Measurements from ENCODE around the gene DAG1.

Gene DAG1

DNA sequence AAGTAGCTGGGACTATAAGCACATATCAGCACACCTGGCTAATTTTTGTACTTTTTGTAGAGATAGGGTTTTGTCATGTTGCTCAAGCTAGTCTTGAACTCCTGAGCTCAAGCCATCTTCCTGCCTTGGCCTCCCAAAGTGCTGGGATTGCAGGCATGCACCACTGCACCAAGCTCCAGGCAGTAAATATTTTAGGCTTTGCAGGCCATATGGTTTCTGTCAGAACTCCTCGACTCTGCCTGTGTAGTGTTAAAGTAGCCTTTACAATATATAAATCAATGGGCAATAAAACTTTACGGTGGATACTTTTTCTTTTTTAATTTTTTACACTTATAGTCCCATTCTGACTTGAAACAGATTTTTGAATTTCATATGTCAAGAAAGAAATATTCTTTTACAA is 41.6 kb downstream of the DAG1 start:
- no peak overlapping the region for H3K4me3 ChIP-seq (ENCODE audit: control insufficient read depth, low read depth, low read length)
- no peak for DNase-seq (ENCODE audit: low read depth)
- no peak for TF ChIP-seq CTCF (conservative IDR thresholded peaks at IDR 0.05; ENCODE audit: control insufficient read depth, insufficient read depth, low read depth, low read length)

GRCh38 chr3:49512781-49513355 is 42.8 kb downstream of the DAG1 start:
- no peak for TF ChIP-seq CTCF (conservative IDR thresholded peaks at IDR 0.05; ENCODE audit: control insufficient read depth, insufficient read depth, low read depth, low read length)

GRCh38 chr3:49513494-49514124 is 43.5 kb downstream of the DAG1 start:
- no peak for TF ChIP-seq CTCF (conservative IDR thresholded peaks at IDR 0.05; ENCODE audit: control insufficient read depth, insufficient read depth, low read depth, low read length)
- H3K4me3 ChIP-seq (ENCODE audit: control insufficient read depth, low read depth, low read length): no peak overlapping the region
- no peak for DNase-seq (ENCODE audit: low read depth)

More at GRCh38 chr3:49512781-49513355, 42.8 kb downstream of the DAG1 start:
- no peak for DNase-seq (ENCODE audit: low read depth)
- H3K4me3 ChIP-seq (ENCODE audit: control insufficient read depth, low read depth, low read length): no peak overlapping the region

DNA sequence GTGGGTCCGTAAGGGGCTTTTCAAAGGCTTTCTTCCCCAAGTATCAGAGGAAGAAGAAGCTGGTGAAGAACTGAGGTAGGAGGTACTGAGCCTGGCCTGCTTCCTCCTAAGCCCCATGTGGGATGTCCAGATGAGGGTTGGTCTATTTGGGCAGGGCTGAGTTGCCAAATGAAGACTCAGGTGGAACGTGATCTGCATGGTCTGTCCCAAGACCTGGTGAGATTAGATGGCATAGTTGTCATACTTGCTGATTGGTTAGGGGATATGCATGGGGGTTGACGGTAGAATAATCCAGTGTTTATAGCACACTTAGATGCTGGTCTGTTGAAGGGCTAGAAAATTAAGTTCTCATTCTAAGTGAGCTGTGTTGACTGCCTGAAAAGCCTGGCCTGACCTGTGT is 47.9 kb downstream of the DAG1 start:
- H3K4me3 ChIP-seq (ENCODE audit: control insufficient read depth, low read depth, low read length): no peak overlapping the region
- no peak for TF ChIP-seq CTCF (conservative IDR thresholded peaks at IDR 0.05; ENCODE audit: control insufficient read depth, insufficient read depth, low read depth, low read length)
- DNase-seq (ENCODE audit: low read depth): no peak

DNA sequence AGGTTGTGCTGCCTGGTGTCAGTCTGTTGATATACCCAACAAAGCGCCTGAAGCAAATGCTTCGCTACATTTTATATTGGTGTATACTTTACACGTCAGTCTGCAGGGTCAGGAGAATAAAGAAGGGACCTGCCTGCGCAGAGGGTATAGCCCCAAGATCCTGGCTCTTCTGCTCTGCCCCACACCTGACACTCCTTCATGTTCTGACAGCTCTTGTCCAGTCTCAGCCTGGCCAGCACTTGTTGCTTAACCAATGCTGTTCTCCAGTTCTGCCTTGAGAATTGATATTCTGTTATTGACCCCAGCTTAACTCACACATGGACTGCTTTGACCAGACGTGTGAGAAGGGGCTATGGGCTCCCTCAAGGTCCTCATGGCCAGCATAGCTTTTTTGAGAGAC is 48.4 kb downstream of the DAG1 start:
- no peak for DNase-seq (ENCODE audit: low read depth)
- H3K4me3 ChIP-seq (ENCODE audit: control insufficient read depth, low read depth, low read length): no peak overlapping the region
- no peak for TF ChIP-seq CTCF (conservative IDR thresholded peaks at IDR 0.05; ENCODE audit: control insufficient read depth, insufficient read depth, low read depth, low read length)

- no peak for TF ChIP-seq CTCF (conservative IDR thresholded peaks at IDR 0.05; ENCODE audit: control insufficient read depth, insufficient read depth, low read depth, low read length)
- no peak overlapping the region for H3K4me3 ChIP-seq (ENCODE audit: control insufficient read depth, low read depth, low read length)
- no peak for DNase-seq (ENCODE audit: low read depth)
Measured at GRCh38 chr3:49519296-49519695, 49.2 kb downstream of the DAG1 start.

All from fibroblast of mammary gland (primary cell).